HG03139 (cell line): Measurements from ENCODE around the gene WDCP.
A peak's percentile ranks its signal among the peaks of the same experiment; 100 is the strongest.
"Not testable (repeated sequence)": the region's sequence is repeated elsewhere in the genome, so short reads cannot be mapped to it uniquely, and the experiment has no call there.

Experiments
- ATAC-seq: cut with Tn5 transposase; IDR thresholded peaks from one replicate; pipeline ENCODE4 v1.9.1; 2021; ENCODE audit not compliant: unreplicated experiment

Gene WDCP, protein sequence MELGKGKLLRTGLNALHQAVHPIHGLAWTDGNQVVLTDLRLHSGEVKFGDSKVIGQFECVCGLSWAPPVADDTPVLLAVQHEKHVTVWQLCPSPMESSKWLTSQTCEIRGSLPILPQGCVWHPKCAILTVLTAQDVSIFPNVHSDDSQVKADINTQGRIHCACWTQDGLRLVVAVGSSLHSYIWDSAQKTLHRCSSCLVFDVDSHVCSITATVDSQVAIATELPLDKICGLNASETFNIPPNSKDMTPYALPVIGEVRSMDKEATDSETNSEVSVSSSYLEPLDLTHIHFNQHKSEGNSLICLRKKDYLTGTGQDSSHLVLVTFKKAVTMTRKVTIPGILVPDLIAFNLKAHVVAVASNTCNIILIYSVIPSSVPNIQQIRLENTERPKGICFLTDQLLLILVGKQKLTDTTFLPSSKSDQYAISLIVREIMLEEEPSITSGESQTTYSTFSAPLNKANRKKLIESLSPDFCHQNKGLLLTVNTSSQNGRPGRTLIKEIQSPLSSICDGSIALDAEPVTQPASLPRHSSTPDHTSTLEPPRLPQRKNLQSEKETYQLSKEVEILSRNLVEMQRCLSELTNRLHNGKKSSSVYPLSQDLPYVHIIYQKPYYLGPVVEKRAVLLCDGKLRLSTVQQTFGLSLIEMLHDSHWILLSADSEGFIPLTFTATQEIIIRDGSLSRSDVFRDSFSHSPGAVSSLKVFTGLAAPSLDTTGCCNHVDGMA

DNA sequence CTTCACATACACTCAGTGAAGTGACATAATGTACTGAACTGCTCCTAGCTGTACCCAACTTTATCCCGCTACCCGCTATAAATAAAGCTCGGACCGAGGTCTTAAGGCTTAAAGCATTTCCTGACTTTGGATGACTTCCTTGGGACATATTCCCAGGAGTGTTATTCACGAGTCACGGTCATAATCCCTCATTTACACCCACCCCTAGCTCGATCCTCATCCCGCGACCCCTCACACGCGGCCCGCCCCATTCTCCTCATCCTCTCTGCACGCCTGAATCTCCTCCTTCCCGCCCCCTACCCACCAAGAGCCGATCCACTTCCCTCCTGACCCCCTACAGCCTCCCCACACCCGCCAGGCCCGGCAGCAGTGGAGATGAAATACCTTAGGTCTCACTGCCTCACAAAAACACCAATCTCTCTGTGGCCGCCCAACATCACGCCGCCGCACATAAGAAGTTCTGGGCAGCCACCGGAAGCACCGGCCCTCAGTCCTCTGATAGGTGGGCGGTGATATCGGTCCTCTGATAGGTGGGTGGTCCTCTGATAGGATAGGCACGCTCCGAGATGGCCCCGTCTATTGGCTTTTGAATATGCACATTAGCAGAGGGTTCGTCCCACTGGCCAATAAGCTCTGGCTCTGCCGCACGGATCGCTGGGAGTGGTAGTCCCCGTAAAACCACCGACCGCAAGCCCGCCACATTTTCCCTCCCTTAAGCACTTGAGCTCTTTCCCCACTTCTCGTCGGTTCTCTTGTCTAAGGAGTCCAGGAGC, at the start of gene WDCP:
TSS of gene WDCP (minus strand) at position 462 of the 773 bp plus-strand sequence. CDS start 7,897 bp downstream, outside the sequence.
- ATAC-seq: peak; percentile 99

DNA sequence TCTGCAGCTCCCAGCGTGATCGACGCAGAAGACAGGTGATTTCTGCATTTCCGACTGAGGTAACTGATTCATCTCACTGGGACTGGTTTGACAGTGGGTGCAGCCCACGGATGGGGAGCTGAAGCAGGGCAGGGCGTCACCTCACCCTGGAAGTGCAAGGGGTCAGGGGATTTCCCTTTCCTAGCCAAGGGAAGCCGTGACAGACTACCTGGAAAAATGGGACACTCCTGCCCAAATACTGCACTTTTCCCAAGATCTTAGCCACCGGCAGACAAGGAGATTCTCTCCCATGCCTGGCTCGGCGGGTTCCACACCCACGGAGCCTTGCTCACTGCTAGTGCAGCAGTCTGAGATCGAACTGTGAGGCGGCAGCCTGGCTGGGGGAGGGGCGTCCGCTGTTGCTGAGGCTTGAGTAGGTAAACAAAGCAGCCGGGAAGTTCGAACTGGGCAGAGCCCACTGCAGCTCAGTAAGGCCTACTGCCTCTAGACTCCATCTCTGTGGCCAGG, 48.0 kb upstream of the WDCP start:
- not testable (repeated sequence) for ATAC-seq

DNA sequence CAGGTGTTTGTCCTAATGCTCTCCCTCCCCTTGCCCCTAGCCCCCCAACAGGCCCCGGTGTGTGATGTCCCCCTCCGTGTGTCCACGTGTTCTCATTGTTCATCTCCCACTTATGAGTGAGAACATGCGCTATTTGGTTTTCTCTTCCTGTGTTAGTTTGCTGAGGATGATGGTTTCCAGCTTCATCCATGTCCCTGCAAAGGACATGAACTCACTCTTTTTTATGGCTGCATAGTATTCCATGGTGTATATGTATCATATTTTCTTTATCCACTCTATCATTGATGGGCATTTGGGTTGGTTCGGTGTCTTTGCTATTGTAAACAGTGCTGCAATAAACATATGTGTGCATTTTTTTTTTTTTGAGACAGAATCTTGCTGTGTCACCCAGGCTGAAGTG, 46.1 kb upstream of the WDCP start:
- ATAC-seq: not testable (repeated sequence)

DNA sequence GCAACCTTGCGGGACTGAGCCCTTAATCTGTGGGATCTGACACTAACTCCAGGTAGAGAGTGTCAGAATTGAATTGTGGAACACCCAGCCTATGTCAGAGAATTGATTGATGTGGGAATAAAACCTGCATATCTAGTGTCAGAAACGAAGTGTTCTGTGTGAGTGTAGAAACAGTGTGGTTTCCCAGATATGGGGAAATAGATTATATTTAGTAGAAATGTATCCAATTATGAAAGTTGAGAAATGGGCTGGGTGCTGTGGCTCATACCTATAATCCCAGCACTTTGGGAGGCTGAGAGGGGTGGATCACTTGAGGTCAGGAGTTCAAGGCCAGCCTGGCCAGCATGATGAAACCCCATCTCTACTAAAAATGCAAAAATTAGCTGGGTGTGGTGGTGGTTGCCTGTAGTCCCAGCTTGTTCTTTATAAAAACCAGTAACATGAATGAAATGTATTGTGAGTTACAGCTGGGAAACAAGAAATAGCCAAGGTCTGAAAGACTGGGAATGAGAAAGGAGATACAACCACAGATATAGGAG, 41.7 kb upstream of the WDCP start:
- no peak for ATAC-seq

DNA sequence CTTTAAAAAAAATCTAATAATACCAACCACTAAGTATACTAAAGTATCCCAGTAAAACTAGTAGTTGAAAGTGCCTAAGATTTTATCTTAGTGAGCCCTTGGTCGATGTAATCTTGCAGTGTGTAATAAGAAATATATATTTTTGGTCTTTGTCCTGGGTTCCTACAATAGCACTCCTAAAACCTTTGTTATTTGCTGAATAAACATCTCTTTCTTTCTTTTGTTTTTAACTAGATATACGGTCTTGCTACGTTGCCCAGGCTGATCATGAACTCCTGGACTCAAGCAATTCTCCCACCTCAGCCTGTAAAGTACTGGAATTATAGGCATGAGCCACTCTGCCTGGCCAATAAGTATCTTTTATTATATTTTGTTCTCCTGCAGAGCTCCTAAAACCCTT, 39.8 kb upstream of the WDCP start:
- ATAC-seq: no peak

DNA sequence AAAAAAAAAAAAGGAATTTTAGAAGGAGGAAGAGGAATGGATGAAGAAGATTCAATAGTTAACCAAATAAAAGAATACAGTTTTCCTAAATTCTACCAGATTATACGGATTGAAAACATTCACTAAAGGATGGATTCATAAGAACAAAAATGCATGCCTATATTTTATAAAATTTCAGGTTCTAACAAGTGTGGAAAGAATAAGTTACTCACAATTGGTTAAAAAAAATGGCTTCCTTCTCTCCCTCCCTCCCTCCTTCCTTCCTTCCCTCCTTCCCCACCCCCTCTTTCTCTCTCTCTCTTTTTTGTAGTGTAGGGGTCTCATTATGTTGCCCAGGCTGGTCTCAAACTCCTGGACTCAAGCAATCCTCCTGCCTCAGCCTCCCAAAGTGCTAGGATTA, 39.0 kb upstream of the WDCP start:
- ATAC-seq: no peak

DNA sequence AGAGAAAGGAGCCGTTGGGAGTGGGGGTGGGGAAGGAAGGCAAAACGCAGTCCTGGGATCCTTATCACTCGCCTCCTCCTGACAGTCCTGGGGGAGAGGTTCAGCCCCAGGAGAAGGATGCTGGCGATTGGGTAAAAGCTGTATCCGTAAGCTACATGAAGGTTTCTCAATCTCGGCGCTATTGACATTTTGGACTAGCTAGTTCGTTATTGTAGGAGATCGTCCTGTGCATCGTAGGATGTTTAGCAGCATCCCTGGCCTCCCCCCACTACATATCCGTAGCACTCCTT, 38.0 kb upstream of the WDCP start:
- ATAC-seq: no peak

DNA sequence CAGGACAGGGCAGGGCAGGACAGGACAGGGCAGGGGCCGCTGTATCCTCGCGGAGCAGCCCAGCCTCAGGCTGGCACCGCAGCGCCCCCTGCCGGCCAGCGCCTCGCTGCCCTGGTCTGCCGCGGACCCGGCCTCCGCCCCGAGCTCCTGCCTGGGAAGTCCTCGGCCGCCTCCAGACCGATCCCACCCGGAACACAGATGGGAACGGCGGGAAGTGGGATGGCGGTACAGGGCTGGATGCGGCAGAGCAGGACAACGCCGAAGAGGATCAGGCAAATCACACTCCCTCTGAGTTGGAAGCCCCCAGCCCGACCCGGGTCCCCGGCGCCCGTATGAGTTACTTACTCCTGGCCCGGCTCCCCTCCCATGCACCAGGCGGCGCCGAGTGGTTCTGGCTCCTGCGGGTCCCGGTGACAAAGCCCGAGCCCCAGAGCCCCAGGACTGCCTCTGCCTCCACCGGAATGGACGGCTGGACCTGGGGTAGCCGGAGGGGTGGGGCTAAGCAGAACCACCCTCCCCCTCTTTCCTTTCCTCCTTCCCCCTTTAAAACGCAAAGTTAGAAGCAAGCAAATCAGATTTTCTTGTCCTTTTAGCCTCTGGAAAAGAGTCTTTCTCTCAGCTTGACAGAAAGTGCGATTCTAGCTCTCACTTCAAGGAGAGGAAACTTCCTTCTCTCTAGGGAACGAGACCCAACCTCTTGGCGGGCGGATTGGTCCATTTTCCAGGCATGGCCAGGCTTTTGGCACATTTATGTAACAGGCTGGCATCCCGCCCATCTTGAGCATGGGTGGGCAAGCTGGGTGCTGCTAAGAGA, 37.4 kb upstream of the WDCP start, which contains the start of gene TP53I3:
TSS of gene TP53I3 (minus strand) at position 449 of the 814 bp plus-strand sequence. CDS start 508 bp downstream, outside the sequence.
- peak; percentile 69 for ATAC-seq

DNA sequence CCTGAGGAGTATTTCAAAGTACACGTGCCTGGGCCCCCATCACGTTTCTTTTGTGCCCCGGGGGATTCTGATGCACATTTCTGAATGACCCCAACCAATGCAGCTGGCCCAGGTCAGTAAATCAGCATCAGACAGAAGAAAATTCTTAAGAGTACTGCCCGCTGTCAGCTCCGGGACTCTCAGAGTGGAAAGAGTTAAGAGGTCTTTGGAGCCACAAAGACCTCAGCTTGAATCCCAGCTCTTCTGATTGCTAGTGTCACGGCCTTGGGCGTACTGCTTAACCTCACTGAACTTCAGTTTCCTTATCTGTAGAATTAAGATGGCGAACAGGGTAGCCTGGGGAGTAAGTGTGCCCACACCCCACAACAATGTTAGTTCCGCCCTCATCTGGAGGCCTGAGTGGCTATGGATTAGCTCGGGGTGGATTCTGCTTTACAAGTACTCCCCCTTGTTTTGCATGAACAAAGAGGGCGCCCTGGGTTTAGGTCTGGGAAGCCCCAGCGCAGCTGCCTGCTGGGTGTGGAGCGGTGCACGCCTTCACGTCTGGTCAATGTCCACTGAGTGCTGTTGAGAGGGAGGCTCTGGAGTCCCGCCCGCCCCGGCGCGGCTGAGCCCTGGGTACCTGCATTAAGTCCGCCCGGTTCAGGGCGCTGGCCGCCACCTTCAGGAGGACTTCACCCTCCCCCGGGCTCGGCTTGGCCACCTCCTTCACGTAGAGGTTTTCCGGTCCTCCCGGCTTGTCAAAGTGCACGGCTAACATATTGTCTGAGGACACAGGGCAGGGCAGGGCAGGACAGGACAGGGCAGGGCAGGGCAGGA, 36.6 kb upstream of the WDCP start:
- ATAC-seq: peak; percentile 71

DNA sequence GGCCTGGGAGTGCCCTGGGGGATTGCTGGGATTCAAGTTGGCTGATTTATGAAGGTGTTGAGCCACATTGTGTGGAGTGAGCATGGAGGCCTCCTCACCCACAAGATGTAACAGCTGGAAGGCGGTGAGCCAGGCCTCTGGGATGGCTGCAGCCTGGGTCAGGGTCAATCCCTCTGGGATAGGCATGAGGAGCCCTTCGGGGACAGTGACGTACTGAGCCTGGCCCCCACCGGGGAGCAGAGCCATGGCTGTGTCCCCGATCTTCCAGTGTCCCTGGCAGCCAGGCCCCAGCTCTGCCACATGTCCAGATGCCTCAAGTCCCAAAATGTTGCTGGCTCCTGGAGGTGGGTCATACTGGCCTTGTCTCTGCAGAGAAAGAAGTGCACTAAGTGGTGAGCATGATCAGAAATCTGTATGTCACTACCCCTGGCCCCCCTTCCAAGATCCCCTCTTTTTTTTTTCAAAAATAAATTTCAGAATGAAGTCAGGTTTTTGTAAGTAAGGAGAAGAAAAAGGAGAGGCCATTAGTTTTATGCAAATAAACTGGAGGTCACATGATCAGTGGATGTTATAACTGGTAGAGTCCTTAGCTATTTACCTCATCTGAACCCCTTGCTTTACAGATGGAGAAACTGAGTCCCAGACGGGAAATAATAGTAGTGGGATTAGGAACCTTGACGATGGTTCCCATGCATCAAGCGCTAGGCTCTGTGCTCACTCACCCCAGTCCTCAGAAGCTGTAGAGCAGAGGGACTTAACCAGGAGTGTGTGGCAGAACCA, 35.8 kb upstream of the WDCP start:
- no peak for ATAC-seq

DNA sequence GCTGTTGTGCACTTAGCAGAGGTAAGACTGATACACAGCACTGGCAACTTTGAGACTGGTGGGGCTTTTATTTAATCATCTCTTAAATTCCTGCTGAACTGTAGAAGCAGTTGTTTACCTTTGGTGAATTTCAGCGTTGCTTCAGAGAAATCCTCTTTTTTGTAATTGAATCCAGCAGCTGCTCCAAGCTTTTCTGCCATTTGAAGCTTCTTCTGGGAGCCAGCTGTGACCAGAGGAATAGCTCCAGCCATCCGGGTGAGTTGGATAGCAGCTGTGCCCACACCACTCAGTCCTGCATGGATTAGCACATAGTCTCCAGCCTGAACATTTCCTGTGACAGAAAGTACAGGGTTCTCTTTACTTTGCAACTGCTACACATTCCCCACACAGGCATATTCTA, 33.5 kb upstream of the WDCP start:
- no peak for ATAC-seq

DNA sequence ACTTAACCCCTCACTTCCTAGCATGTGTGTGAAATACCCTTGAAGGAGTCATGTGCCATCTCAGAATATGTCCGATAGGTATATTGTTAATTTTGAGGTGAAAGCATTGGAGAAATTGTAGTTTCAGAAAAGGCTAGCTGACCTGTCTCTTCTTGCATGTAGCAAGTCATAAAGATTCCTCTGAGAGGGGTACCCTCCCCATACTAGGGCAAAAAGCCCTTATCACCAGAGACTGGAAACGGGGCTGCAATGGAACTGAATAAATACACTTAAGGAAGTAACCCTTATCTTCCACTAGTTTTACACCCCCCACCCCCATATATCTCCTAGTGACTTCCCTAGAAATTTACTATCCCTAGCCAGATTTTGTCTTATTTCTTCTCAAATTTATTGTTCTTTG, 30.7 kb upstream of the WDCP start:
- no peak for ATAC-seq

DNA sequence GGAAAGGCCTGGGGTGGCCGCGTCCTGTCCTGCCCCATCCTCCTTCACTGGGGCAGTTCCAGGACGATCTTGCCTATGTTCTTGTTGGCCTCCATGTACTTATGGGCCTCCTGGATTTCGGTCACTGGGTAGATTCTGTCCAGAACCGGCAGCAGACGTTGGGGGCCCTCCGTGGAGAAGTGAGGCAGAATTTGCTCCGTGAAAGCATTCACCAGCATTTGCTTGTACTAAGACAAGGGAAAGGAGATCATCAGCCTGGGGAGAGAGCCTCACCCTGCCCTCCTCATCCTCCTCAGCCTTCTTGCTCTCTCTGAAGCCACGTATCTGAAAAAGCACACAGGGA, 30.3 kb upstream of the WDCP start:
- no peak for ATAC-seq

DNA sequence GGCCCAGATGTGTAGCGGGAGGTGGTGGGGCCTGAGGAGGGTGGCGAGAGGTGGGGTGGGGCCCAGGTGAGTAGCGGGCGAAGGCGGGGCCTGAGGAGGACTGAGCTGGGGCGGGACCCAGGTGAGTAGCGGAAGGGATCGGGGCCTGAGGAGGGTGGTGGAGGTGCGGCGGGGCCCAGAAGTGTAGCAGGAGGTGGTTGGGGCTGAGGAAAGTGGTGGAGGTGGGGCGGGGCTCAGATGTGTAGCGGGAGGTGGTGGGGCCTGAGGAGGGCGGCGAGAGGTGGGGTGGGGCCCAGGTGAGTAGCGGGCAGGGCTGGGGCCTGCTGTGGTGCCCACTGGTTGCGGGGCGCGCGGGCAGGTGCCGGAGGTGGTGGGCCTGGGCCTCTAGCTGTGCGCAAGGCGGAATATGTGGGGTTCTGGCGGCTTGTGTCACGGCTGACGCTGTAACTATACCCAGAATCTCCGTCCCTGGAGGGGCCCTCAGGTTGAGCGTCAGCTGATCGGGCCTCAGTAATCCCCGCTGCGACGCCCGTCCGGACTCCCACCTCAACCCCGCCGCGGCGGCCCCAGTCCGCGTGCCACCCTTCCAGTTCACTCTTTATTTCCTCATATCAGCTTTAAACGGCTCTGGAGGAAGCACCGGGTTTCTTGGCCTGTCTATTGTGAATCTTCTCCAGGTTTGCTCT, 29.8 kb upstream of the WDCP start:
- ATAC-seq: no peak

DNA sequence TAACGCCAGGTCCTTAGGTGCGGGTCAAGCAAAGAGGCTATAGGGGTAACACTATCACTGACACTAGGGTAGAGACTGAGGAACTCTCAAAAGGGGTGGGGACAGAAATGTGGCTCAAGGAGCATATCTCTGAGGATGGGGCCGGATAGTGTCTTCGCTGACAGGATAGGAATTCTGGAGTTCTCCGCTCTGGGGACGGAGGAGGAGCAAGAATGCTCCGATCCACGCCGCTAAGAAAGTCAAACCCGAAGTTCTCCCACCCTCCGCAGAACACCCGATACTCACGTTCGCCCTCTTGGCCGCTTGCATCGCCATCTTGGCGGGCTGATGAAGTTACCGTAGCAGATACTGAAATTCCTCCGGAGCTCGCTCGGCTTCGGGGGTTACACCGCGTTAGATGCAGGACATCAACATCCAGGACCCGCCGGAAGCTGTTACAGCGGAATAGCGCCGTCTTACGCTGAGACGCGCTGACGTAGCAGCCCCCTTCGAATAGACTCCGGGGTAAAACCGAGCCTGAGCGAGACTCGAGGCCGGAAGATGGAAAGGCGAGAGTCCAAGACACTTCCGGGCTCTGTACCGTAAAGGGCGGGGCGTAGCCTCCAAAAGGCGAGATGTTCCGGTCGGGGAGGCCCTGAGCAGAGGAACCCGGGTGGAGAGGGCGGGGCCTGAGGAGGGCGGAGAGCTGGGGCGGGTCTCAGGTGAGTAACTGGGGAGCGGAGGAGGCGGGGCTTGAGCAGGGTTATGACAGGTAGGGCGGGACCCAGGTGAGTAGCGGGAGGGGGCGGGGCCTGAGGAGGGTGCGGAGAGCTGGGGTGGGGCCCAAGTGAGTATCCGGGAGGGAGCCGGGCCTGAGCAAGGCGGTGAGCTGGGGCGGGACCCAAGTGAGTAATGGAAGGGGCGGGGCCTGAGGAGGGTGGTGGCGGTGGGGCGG, 29.0 kb upstream of the WDCP start, which contains the start of gene SF3B6:
TSS of gene SF3B6 (minus strand) at position 412 of the 934 bp plus-strand sequence. CDS start at position 315, 97 bp downstream.
- ATAC-seq: peak; percentile 92

DNA sequence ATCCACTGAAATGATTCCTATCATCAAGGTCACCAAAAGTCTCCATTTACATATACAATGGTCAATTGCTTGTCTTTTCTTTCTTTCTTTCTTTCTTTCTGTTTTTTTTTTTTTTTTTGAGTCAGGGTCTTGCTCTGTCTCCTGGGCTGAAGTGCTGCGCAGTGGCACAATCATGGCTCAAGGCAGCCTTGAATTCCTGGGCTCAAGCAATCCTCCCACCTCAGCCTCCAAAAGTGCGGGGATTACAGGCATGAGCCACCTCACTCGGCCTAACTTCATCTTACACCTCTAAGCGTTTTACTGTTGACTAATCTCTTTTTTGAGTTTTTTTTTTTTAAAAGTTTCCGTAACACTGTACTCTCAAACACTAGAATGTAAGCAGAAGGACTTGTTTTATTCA, 28.1 kb upstream of the WDCP start:
- no peak for ATAC-seq

DNA sequence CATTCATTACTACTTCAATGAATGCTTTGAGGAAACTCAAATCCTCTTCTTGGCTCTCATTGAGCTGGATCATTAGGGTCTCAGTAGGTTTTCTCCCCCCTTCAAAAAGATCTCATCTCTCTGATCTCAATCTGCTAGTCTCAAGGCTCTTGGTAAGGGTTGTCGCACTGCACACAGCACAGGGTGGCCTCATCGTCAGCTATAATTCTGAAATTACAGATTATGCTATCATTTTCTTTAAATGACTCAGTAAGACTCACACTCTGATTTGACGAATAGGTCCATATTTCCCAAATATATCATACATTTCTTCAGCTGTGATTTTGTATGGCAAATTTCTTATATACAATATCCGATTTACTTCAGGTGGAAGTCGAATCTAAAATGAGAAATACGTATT, 26.6 kb upstream of the WDCP start:
- no peak for ATAC-seq
